ENCODE measurements around the gene XRCC1. TPM values are rescaled to one million over a fixed set of nuclear protein-coding genes. Genes with fewer than 3 reads are reported as not detected.

Gene XRCC1
- total RNA-seq, 1 experiment from 2014 or later = 38.0 TPM

DNA sequence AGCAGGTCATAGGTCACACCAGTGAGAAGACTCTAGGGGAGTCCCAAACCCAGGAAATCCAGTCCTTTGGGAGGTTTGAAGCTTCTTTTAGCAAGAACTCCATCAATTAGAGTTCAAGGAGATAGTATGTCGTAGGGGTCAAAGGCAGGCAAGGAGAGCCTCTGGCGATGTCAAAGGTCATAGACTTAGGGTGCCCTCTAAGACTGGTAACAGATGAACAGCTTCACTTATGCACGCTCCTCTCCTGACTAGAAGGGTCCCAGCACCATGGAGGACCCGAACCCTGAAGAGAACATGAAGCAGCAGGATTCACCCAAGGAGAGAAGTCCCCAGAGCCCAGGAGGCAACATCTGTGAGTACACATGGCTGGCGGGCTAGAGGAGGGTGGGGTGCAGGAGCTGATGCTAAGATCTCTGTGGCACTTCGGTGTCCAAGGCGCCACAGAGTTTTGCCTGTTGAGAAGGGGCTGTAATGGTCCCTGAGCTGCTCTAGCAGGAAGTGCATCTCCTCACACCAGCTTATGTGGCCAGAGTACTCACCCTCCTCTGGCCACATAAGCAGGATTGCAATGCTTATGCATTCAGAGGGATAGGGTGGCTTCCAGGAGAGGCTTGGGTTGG, 21.6 kb upstream of the XRCC1 start:
- no peak overlapping the region for H4K8ac ChIP-seq (replicated peaks; ENCODE audit: insufficient read length, low read depth, low read length)
- no peak for DNase-seq
- H3K56ac ChIP-seq (ENCODE audit: insufficient read length, low read depth, low read length) = no peak overlapping the region
- H3K4me2 ChIP-seq (ENCODE audit: insufficient read depth, insufficient read length, low read length) = peak overlapping the region; percentile 98
- WGBS (ENCODE audit: extremely low coverage, insufficient read length, low lambda C conversion rate) = no CpG with 5 or more reads among the region's 7 CpGs
- no peak overlapping the region for H2AK5ac ChIP-seq (ENCODE audit: insufficient read length, low read length)
- H3K4ac ChIP-seq (ENCODE audit: low read depth, low read length) = no peak overlapping the region
- 0 out of 2 replicates have a peak, but pooled peaks cover 3% of the 10 kb centered on the region for H3K4me1 ChIP-seq (ENCODE audit: insufficient read depth, low read length)
- H3K9ac ChIP-seq (ENCODE audit: extremely low read depth, insufficient read length, low read length) = peak overlapping the region; percentile 84
- H3K27me3 ChIP-seq (ENCODE audit: insufficient read depth, low read length) = no peaks in the 10 kb centered on the region
- no peaks in the 10 kb centered on the region for H3K27me3 Mint-ChIP-seq (ENCODE audit: low read depth)
- no peaks in the 10 kb centered on the region; a peak in 1 of 5 replicates for H3K9me3 Mint-ChIP-seq
- no peak overlapping the region for H3K27ac ChIP-seq (ENCODE audit: insufficient read length, low read depth, low read length)
- H3K4me3 Mint-ChIP-seq = peak overlapping the region; percentile 92 to 95
- H3K9me3 ChIP-seq (ENCODE audit: control insufficient read depth, low read depth, low read length) = no peaks in the 10 kb centered on the region
- H4K20me1 ChIP-seq (ENCODE audit: control insufficient read depth, insufficient read depth, insufficient read length) = no peaks in the 10 kb centered on the region
- no peak overlapping the region for H2BK12ac ChIP-seq (ENCODE audit: insufficient read length, low read depth, low read length)
- TF ChIP-seq, protein P1, sequence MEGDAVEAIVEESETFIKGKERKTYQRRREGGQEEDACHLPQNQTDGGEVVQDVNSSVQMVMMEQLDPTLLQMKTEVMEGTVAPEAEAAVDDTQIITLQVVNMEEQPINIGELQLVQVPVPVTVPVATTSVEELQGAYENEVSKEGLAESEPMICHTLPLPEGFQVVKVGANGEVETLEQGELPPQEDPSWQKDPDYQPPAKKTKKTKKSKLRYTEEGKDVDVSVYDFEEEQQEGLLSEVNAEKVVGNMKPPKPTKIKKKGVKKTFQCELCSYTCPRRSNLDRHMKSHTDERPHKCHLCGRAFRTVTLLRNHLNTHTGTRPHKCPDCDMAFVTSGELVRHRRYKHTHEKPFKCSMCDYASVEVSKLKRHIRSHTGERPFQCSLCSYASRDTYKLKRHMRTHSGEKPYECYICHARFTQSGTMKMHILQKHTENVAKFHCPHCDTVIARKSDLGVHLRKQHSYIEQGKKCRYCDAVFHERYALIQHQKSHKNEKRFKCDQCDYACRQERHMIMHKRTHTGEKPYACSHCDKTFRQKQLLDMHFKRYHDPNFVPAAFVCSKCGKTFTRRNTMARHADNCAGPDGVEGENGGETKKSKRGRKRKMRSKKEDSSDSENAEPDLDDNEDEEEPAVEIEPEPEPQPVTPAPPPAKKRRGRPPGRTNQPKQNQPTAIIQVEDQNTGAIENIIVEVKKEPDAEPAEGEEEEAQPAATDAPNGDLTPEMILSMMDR (conservative IDR thresholded peaks at IDR 0.05) = no peak
- peaks cover 20% of the 10 kb centered on the region for H3K23me2 ChIP-seq (ENCODE audit: insufficient read length, low read depth, low read length, poor library complexity, severe bottlenecking)
- H3K4me1 Mint-ChIP-seq = peaks cover 18 to 25% of the 10 kb centered on the region in 2 experiments
- no peak overlapping the region for H2BK15ac ChIP-seq (ENCODE audit: low read depth, low read length)
- no peak overlapping the region for H2BK20ac ChIP-seq (ENCODE audit: low read depth, low read length, poor library complexity, severe bottlenecking)
- H3K18ac ChIP-seq (ENCODE audit: insufficient read length, low read depth, low read length) = no peak overlapping the region
- peak overlapping the region; percentile 41 for H4K5ac ChIP-seq (ENCODE audit: insufficient read length, low read depth, low read length)
- H3T11ph ChIP-seq (ENCODE audit: low read length) = no peak overlapping the region
- H3K79me1 ChIP-seq (ENCODE audit: insufficient read depth, low read depth, low read length, poor library complexity, severe bottlenecking) = no peaks in the 10 kb centered on the region
- no peak overlapping the region for H4K91ac ChIP-seq (ENCODE audit: insufficient read length, low read depth, low read length)
- 0 out of 2 replicates have a peak overlapping the region, but pooled peaks have one; percentile 26 for H3K14ac ChIP-seq (ENCODE audit: insufficient read depth, low read length)
- H3K23ac ChIP-seq (ENCODE audit: insufficient read length, low read depth, low read length) = no peak overlapping the region
- peak overlapping the region; percentile 96 to 99 (median 99) for H3K27ac Mint-ChIP-seq
- no peak overlapping the region for H2BK5ac ChIP-seq (ENCODE audit: insufficient read length, low read length)
- no peak overlapping the region for H2AFZ ChIP-seq (ENCODE audit: low read length)
- peaks cover 13 to 43% (median 32%) of the 10 kb centered on the region in 3 experiments for H3K36me3 Mint-ChIP-seq (ENCODE audit: insufficient read depth in 1 of 3, low read depth in 3 of 3)
- H3K79me2 ChIP-seq (ENCODE audit: insufficient read depth, low read length) = peaks cover 4% of the 10 kb centered on the region; the same call in 1 of the 2 replicates
- H2BK120ac ChIP-seq (ENCODE audit: low read depth, low read length, poor library complexity, severe bottlenecking) = no peak overlapping the region

Data from H9 (cell line).